ENCODE results near the gene SLC39A6. TPM values are rescaled to one million over a fixed set of nuclear protein-coding genes. Genes with fewer than 3 reads are reported as not detected.

Gene SLC39A6
- total RNA-seq, 1 donor from 2014 or later: 75.8 TPM

DNA sequence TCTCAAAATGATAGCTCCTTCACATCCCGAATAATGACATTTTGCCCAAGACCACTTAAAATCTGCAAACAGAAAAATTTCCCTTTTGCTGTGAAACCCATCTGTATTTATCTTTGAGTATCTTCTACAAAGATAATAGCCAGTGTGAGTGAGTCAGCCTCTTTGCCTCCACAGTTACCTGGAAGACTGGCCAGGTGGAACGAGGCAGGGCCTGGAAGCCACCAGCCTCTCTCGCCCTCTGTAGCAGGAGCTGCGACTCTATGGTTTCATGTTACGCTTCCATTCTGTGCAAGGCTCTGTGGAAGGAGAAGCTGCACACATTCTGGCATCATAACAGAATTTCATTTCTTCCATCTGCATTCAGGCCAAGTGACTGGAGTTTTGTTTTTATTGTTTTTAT, 10.1 kb upstream of the SLC39A6 start:
- Mint-ChIP-seq H3K36me3 (ENCODE audit: unreplicated experiment) (peaks cover 58% of the 10 kb centered on the region), H3K27me3 (ENCODE audit: unreplicated experiment) (no peaks in the 10 kb centered on the region), H3K9me3 (ENCODE audit: unreplicated experiment) (no peaks in the 10 kb centered on the region), H3K27ac (ENCODE audit: unreplicated experiment) (no peak overlapping the region), H3K4me3 (ENCODE audit: unreplicated experiment) (no peak overlapping the region), H3K4me1 (ENCODE audit: unreplicated experiment) (no peaks in the 10 kb centered on the region)
- no peak for DNase-seq (ENCODE audit: extremely low spot score, unreplicated experiment)
- TF ChIP-seq, protein P1, sequence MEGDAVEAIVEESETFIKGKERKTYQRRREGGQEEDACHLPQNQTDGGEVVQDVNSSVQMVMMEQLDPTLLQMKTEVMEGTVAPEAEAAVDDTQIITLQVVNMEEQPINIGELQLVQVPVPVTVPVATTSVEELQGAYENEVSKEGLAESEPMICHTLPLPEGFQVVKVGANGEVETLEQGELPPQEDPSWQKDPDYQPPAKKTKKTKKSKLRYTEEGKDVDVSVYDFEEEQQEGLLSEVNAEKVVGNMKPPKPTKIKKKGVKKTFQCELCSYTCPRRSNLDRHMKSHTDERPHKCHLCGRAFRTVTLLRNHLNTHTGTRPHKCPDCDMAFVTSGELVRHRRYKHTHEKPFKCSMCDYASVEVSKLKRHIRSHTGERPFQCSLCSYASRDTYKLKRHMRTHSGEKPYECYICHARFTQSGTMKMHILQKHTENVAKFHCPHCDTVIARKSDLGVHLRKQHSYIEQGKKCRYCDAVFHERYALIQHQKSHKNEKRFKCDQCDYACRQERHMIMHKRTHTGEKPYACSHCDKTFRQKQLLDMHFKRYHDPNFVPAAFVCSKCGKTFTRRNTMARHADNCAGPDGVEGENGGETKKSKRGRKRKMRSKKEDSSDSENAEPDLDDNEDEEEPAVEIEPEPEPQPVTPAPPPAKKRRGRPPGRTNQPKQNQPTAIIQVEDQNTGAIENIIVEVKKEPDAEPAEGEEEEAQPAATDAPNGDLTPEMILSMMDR (IDR thresholded peaks at IDR 0.05): no peak

DNA sequence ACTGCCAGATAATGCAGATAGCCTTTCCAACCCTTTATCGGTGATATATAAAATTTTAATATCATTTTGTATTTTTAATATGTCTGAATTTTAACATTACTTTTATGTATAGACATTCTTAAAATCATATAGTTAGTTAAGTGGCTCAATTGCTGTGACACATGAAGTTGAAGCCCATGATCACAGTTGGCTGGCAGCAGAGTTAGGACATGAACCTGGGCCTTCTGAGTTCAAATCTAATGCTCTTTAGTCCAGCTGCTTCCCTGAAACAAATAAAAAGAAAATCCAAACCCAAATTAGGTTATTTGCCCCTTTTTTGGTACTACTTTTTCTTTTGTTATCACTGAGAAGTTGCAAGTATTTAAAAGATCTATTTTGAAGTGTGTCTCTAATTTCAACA, 6.1 kb upstream of the SLC39A6 start:
- no peaks in the 10 kb centered on the region for H3K9me3 Mint-ChIP-seq (ENCODE audit: unreplicated experiment)

DNA sequence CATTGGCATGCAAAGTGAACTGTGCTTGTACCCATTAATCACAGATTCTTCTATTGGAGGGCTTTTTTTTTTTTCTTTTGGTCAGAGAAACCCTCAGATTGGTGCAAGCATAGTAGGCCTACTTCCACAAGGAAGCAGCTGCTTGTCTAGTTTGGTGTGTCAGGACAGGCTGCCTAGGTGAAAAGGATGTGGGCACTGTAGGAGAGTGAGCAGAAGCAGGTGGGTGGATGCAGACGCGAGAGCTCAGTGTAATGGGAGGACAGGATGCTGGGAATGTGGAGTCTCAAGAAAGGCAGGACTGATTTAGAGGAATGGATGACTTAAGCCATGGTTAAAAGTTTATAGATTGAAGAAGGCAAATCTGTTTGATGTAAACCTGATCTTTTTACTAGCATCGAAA, 3.6 kb upstream of the SLC39A6 start:
- DNase-seq (ENCODE audit: extremely low spot score, unreplicated experiment): no peak
- Mint-ChIP-seq H3K9me3 (ENCODE audit: unreplicated experiment) (no peaks in the 10 kb centered on the region), H3K27me3 (ENCODE audit: unreplicated experiment) (no peaks in the 10 kb centered on the region), H3K4me1 (ENCODE audit: unreplicated experiment) (peaks cover 31% of the 10 kb centered on the region), H3K27ac (ENCODE audit: unreplicated experiment) (no peak overlapping the region), H3K4me3 (ENCODE audit: unreplicated experiment) (no peak overlapping the region), H3K36me3 (ENCODE audit: unreplicated experiment) (peaks cover 14% of the 10 kb centered on the region)
- TF ChIP-seq, protein P1 (IDR thresholded peaks at IDR 0.05): no peak

More for the DNA sequence above, 6.1 kb upstream of the SLC39A6 start:
- no peaks in the 10 kb centered on the region for H3K27me3 Mint-ChIP-seq (ENCODE audit: unreplicated experiment)
- peaks cover 30% of the 10 kb centered on the region for H3K36me3 Mint-ChIP-seq (ENCODE audit: unreplicated experiment)
- TF ChIP-seq, protein P1 (IDR thresholded peaks at IDR 0.05): no peak
- DNase-seq (ENCODE audit: extremely low spot score, unreplicated experiment): no peak
- H3K27ac Mint-ChIP-seq (ENCODE audit: unreplicated experiment): no peak overlapping the region
- no peak overlapping the region for H3K4me3 Mint-ChIP-seq (ENCODE audit: unreplicated experiment)
- peaks cover 24% of the 10 kb centered on the region for H3K4me1 Mint-ChIP-seq (ENCODE audit: unreplicated experiment)

DNA sequence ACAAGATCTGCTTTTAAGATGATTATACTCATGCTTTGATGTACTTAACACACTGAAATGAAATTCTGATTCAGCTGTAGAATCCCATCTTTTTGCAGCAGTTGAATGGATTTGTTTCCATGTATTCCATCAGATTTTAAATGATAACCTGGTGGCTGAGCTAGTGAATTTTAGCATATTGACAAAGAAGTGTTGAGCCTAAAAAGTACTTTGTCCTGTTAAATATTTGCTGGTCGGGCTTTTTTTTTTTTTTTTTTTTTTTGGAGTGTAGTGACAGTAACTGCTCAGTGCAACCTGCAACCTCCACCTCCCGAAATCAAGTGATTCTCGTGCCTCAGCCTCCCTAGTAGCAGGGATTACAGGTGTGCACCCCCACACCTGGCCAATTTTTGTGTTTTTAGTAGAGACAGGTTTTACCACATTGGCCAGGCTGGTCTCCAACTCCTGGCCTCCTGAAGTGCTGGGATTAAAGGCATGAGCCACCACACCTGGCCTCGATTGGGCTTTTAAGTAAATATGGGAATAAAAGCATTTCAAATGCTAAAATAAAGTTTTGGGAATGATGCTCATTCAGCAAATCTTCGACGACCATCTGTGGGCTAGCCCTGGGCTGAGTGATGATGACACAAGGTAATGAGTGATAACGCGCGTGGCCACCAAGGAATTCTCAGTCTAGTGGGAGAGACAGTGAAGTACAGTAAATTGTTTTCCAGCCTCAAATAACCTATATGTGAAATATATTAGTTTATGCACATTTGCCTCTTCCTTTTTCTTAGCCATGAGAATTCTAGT, 2.7 kb upstream of the SLC39A6 start:
- Mint-ChIP-seq H3K27ac (ENCODE audit: unreplicated experiment) (no peak overlapping the region), H3K4me3 (ENCODE audit: unreplicated experiment) (peak overlapping the region; percentile 36), H3K27me3 (ENCODE audit: unreplicated experiment) (no peaks in the 10 kb centered on the region), H3K9me3 (ENCODE audit: unreplicated experiment) (no peaks in the 10 kb centered on the region), H3K4me1 (ENCODE audit: unreplicated experiment) (peaks cover 36% of the 10 kb centered on the region), H3K36me3 (ENCODE audit: unreplicated experiment) (peaks cover 10% of the 10 kb centered on the region)
- TF ChIP-seq, protein P1 (IDR thresholded peaks at IDR 0.05): no peak
- no peak for DNase-seq (ENCODE audit: extremely low spot score, unreplicated experiment)

DNA sequence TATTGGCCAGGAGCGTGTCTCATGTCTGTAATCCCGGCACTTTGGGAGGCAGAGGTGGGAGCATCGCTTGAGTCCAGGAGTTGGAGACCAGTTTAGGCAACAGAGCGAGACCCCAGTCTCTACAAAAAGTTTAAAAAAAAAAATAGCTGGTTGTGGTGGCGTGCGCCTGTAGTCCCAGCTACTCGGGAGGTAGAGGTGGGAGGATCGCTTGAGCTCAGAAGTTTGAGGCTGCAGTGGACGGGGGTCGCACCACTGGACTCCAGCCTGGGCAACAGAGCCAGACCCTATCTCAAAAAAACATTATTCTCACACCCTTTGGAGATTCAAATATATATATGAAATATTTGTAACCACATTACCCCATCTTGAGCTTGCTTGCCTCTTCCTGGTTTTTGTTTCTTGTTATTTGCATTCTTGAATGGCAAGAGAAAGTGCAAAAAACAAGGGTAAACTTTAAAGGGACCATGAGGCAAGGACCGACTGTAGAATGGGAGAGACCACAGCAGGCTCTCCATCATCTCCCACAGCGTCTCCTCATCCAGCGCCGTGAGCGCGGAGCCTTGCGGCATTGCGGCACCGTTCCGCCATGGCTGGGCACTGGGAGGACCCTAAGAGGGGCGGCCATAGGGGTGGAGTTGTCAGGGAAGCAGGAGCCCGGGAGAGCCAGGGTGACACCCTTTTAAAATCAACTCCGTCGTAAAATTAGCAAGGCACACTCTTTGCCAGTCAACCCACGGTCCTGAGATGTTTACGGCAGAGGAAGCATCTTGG, 1.9 kb upstream of the SLC39A6 start:
- H3K4me1 Mint-ChIP-seq (ENCODE audit: unreplicated experiment): peaks cover 40% of the 10 kb centered on the region
- TF ChIP-seq, protein P1 (IDR thresholded peaks at IDR 0.05): no peak
- H3K27ac Mint-ChIP-seq (ENCODE audit: unreplicated experiment): no peak overlapping the region
- peaks cover 10% of the 10 kb centered on the region for H3K36me3 Mint-ChIP-seq (ENCODE audit: unreplicated experiment)
- no peak for DNase-seq (ENCODE audit: extremely low spot score, unreplicated experiment)
- H3K4me3 Mint-ChIP-seq (ENCODE audit: unreplicated experiment): peak overlapping the region; percentile 94
- no peaks in the 10 kb centered on the region for H3K27me3 Mint-ChIP-seq (ENCODE audit: unreplicated experiment)
- H3K9me3 Mint-ChIP-seq (ENCODE audit: unreplicated experiment): no peaks in the 10 kb centered on the region

Data from osteocyte (in vitro differentiated cells).